Activated B cell treated with CpG ODN at 0.5 μM for 24 hours (primary cell): ENCODE results near the gene CDKL5. TPM values are rescaled to one million over a fixed set of nuclear protein-coding genes. Genes with fewer than 3 reads are reported as not detected.
A peak's percentile ranks its signal among the peaks of the same experiment; 100 is the strongest.

ENCODE experiments used
- ATAC-seq: fragments of 200-7000 bp; cut with Tn5 transposase; one replicate; pipeline ENCODE4 v1.10.0; 2021; ENCODE audit warnings: low read depth, mild to moderate bottlenecking, moderate library complexity
- CTCF ChIA-PET: fragments of 350-600 bp; sonication (Branson Sonifier 250); formaldehyde crosslinking; loops from one replicate; lab custom pipeline; 2021; ENCODE audit warnings: antibody characterized with exemption; lab: Charles Lee
- POLR2A ChIA-PET: fragments of 350-600 bp; sonication (Branson Sonifier 250); formaldehyde crosslinking; loops from one replicate; lab custom pipeline; 2021; ENCODE audit warnings: antibody characterized with exemption; lab: Charles Lee
- DNase-seq: peaks from one replicate; pipeline ENCODE4 v3.0.0; 2022
- H3K27ac Mint-ChIP-seq: one replicate; pipeline ENCODE4 v1.8.0; 2020; ENCODE audit warnings: mixed read lengths
- H3K27me3 Mint-ChIP-seq: one replicate; pipeline ENCODE4 v1.8.0; 2021; ENCODE audit warnings: mixed read lengths
- H3K36me3 Mint-ChIP-seq: one replicate; pipeline ENCODE4 v1.8.0; 2021; ENCODE audit warnings: low read depth, mixed read lengths
- H3K4me1 Mint-ChIP-seq: one replicate; pipeline ENCODE4 v1.8.0; 2021; ENCODE audit warnings: mixed read lengths
- H3K4me3 Mint-ChIP-seq: one replicate; pipeline ENCODE4 v1.8.0; 2020; ENCODE audit warnings: mild to moderate bottlenecking, mixed read lengths
- H3K9me3 Mint-ChIP-seq: one replicate; pipeline ENCODE4 v1.8.0; 2020; ENCODE audit warnings: mixed read lengths
- intact Hi-C: fragments of 100-400 bp; cut with micrococcal nuclease; formaldehyde crosslinking; loops from one replicate; pipeline ENCODE4 v1.15.1; 2024
- total RNA-seq: library from RNA; stranded (reverse); gene quantifications from 2 replicates; pipeline ENCODE4 v1.2.3, GENCODE V29; 2022
- TF ChIP-seq, protein P1 (sequence below): fragments of 200-600 bp; IDR thresholded peaks from one replicate; pipeline ENCODE4 v1.8.0; 2022; ENCODE audit warnings: antibody characterized with exemption, mild to moderate bottlenecking

The CDKL5 gene
- 3.7 and 3.8 TPM in 2 replicates for total RNA-seq

DNA sequence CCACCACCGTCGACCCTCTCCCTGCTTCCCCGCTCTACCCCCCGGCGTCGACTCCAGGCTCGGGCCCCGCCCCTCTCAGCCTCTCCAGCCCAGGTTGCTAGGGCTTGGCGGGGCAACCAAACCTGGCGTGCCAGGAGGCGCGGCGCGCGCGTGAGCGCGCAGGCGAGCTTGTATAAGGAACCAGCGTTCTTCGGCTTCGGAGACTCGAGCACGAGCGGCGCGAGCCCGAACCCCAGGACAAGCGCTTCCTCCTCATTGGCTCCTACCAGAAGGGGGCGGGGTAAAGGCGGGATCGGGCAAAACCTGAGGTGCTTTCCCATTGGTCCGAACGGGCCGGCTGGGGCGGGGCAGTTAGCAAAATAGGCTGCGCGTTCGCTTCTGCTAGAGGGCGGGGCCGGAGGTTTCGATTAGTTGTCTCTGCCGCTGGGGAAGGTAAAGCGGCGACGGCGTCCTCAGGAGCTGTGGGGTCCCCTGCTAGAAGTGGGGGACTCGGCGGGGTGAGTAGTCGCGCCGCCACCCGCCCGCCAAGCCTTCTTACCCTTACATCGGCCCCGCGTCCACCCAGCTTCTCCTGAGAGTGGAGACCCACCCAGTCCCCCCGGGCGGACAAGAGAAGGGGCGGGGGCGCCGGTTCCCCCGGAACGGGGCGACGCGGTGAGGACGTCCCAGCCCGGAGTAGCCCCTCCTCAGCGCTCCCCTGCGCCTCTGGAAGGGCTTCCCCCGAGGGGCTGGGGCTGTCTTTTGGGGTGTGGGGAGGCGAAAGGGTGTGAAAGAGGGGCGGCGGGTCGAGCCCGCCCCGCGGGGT lies at the start of gene CDKL5:
TSS of gene CDKL5 (plus strand) at position 410 of the 805 bp plus-strand sequence. CDS start 81,489 bp downstream, outside the sequence.
- ATAC-seq (peak; percentile 93), DNase-seq (peak; percentile 82)
- Mint-ChIP-seq H3K4me1 (peaks cover 16% of the 10 kb centered on the region), H3K27ac (peak within 1 kb of the TSS; percentile 77), H3K9me3 (no peaks in the 10 kb centered on the region), H3K4me3 (peak within 1 kb of the TSS; percentile 86), H3K36me3 (peaks cover 2% of the 10 kb centered on the region), H3K27me3 (no peaks in the 10 kb centered on the region)
- intact Hi-C loops = loop anchor here (1.0 to 5.0 kb wide), 8 partner anchors 71 to 1842 kb away; partner anchors contain the start of genes PDHA1, PHKA2, RBBP7 and RPS6KA3
- TF ChIP-seq, protein P1, sequence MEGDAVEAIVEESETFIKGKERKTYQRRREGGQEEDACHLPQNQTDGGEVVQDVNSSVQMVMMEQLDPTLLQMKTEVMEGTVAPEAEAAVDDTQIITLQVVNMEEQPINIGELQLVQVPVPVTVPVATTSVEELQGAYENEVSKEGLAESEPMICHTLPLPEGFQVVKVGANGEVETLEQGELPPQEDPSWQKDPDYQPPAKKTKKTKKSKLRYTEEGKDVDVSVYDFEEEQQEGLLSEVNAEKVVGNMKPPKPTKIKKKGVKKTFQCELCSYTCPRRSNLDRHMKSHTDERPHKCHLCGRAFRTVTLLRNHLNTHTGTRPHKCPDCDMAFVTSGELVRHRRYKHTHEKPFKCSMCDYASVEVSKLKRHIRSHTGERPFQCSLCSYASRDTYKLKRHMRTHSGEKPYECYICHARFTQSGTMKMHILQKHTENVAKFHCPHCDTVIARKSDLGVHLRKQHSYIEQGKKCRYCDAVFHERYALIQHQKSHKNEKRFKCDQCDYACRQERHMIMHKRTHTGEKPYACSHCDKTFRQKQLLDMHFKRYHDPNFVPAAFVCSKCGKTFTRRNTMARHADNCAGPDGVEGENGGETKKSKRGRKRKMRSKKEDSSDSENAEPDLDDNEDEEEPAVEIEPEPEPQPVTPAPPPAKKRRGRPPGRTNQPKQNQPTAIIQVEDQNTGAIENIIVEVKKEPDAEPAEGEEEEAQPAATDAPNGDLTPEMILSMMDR = no peak
- ChIA-PET CTCF (no interaction called here), POLR2A (interaction anchor here (1.0 to 2.7 kb wide), 3 partner anchors 15 to 461 kb away, joined by 3 to 14 read pairs (median 3); no protein-coding TSS in a partner anchor)

DNA sequence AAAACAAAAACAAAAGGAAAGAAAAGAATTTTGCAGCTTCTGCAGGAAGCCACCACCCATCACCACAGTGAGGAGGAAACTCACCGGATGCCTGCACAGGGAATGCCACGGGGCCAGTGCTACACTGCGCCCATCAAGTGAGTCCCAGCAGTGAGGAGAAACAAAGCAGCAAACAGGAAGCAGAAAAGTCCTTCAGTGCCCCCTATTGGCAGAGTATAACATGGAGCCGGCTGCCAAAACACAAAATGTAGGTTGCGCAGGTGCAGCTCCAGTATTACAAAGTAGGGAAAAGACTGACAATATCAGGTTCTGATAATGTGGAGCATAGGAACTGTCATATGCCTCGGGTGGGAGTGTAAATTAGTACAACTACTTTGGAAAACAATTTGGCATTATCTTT lies 47.6 kb upstream of the CDKL5 start:
- Mint-ChIP-seq H3K9me3 (no peaks in the 10 kb centered on the region), H3K27ac (no peak overlapping the region), H3K36me3 (no peaks in the 10 kb centered on the region), H3K4me3 (no peak overlapping the region), H3K27me3 (no peaks in the 10 kb centered on the region), H3K4me1 (peaks cover 4% of the 10 kb centered on the region)
- DNase-seq (no peak), ATAC-seq (peak; percentile 25)
- POLR2A ChIA-PET = no interaction called here
- intact Hi-C loops = loop anchor here (5.0 kb wide), 1 partner anchor 430 kb away; no protein-coding TSS in a partner anchor
- TF ChIP-seq, protein P1 = no peak
- CTCF ChIA-PET = interaction anchor here (1.0 kb wide), 1 partner anchor 433 kb away, joined by 3 read pairs; no protein-coding TSS in a partner anchor

DNA sequence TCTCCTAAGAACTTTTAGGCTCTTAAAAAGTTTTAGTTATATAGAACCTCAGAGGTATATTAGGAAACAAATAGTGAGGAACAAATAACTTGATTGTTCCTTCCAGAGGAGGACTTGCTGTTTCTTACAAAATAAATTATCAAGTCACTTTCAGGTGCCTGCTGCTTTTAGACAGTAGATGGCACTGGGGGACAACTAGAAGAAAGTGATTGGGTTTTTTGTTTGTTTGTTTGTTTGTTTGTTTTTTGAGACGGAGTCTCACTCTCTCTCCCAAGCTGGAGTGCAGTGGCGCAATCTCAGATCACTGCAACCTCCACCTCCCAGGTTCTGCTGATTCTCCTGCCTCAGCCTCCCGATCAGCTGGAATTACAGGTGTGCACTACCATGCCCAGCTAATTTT lies 35.4 kb upstream of the CDKL5 start:
- intact Hi-C loops = loop anchor here (5.0 kb wide), 1 partner anchor 1142 kb away; no protein-coding TSS in a partner anchor
- H3K9me3 Mint-ChIP-seq = no peaks in the 10 kb centered on the region
- ATAC-seq = no peak
- no peak overlapping the region for H3K27ac Mint-ChIP-seq
- ChIA-PET POLR2A (no interaction called here), CTCF (interaction anchor here (0.9 kb wide), 1 partner anchor 942 kb away, joined by 4 read pairs; no protein-coding TSS in a partner anchor)
- TF ChIP-seq, protein P1 = no peak
- H3K4me3 Mint-ChIP-seq = no peak overlapping the region
- no peaks in the 10 kb centered on the region for H3K4me1 Mint-ChIP-seq
- H3K27me3 Mint-ChIP-seq = no peaks in the 10 kb centered on the region
- no peaks in the 10 kb centered on the region for H3K36me3 Mint-ChIP-seq
- no peak for DNase-seq

DNA sequence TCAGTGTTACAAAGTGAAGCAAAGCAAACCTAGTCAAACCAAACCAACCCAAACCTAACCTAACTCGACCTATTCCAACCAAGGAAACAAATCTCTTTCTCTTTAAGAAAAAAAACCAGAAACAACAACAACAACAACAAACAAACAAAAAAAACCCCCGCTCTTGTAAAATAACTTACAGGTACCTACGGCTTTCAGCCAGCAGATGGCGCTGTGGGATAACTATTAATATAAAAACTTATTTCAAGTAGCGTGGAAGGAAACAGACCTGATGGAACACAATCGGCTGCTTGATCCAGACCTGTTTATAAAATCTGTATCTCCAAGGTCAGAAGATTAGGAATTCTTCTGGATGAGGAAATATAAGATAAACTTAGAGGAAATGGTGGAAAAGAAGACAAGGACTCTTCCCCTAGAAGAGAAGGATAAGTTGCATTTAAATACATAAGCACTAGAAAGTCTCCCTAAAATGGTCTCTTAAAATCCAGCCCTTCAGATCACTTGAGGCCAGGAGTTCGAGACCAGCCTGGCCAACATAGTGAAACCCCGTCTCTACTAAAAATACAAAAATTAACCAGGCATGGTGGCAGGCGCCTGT lies 34.4 kb upstream of the CDKL5 start:
- TF ChIP-seq, protein P1 = no peak
- POLR2A ChIA-PET = no interaction called here
- no peaks in the 10 kb centered on the region for H3K27me3 Mint-ChIP-seq
- intact Hi-C loops = loop anchor here (1.0 to 5.0 kb wide), 4 partner anchors 495 to 1141 kb away; no protein-coding TSS in a partner anchor
- no peaks in the 10 kb centered on the region for H3K36me3 Mint-ChIP-seq
- no peak overlapping the region for H3K27ac Mint-ChIP-seq
- no peaks in the 10 kb centered on the region for H3K9me3 Mint-ChIP-seq
- H3K4me1 Mint-ChIP-seq = no peaks in the 10 kb centered on the region
- peak; percentile 37 for ATAC-seq
- no peak overlapping the region for H3K4me3 Mint-ChIP-seq
- CTCF ChIA-PET = no interaction called here
- DNase-seq = peak; percentile 14

DNA sequence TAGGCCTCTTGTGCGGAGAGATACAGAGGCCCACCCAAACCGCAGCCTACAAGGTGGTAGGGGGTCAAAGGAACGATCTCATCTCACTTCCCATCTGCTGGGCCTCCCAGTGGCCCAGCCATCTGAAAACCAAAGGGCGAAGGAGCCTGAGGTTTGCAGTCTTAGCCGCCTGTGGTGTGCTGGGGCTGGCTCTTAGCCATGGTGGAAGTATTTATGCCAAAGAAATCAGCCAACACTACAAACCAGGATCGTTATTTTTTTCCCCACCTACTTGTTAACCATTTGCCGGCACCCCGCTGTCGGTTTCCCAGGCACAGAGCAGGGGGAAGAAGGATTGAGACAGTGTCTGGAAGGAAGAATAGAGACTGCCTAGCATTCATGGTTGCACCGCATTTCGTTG lies 30.9 kb upstream of the CDKL5 start:
- intact Hi-C loops = loop anchor here (5.0 kb wide), 1 partner anchor 1138 kb away; no protein-coding TSS in a partner anchor
- Mint-ChIP-seq H3K9me3 (no peaks in the 10 kb centered on the region), H3K4me3 (no peak overlapping the region), H3K27ac (no peak overlapping the region), H3K36me3 (no peaks in the 10 kb centered on the region), H3K4me1 (no peaks in the 10 kb centered on the region), H3K27me3 (no peaks in the 10 kb centered on the region)
- DNase-seq (no peak), ATAC-seq (no peak)
- ChIA-PET POLR2A (no interaction called here), CTCF (no interaction called here)
- TF ChIP-seq, protein P1 = no peak
